Endodermal cell (in vitro differentiated cells): ENCODE measurements around the gene ERC1. TPM values are rescaled to one million over a fixed set of nuclear protein-coding genes. Genes with fewer than 3 reads are reported as not detected.

Experiments used
- DNase-seq: peaks from one replicate; pipeline ENCODE4 v3.0.0-alpha.2; 2017
- H3K27ac ChIP-seq: 2 replicates; pipeline ENCODE4 v1.5.1; 2013; ENCODE audit warnings: mild to moderate bottlenecking, low read depth, low read length, moderate library complexity
- H3K27me3 ChIP-seq: 2 replicates; pipeline ENCODE4 v1.6.1; 2013; ENCODE audit warnings: mild to moderate bottlenecking, low read length, moderate library complexity; ENCODE audit not compliant: insufficient read depth, control insufficient read depth, poor library complexity, severe bottlenecking
- H3K36me3 ChIP-seq: 2 replicates; pipeline ENCODE4 v1.7.0; 2013; ENCODE audit warnings: mild to moderate bottlenecking, low read length, moderate library complexity; ENCODE audit not compliant: control insufficient read depth, insufficient read depth
- H3K4me1 ChIP-seq: one replicate; pipeline ENCODE4 v1.7.0; 2013; ENCODE audit warnings: low read length; ENCODE audit not compliant: control insufficient read depth, insufficient read depth
- H3K4me3 ChIP-seq: 2 replicates; pipeline ENCODE4 v1.5.1; 2013; ENCODE audit warnings: mild to moderate bottlenecking, low read length, moderate library complexity
- H3K9ac ChIP-seq: 2 replicates; pipeline ENCODE4 v1.6.1; 2013; ENCODE audit warnings: mild to moderate bottlenecking, low read length, moderate library complexity; ENCODE audit not compliant: poor library complexity, severe bottlenecking; ENCODE audit errors: extremely low read depth
- H3K9me3 ChIP-seq: 2 replicates; pipeline ENCODE4 v1.6.1; 2013; ENCODE audit warnings: mild to moderate bottlenecking, low read length, moderate library complexity; ENCODE audit not compliant: control insufficient read depth
- H3K27ac Mint-ChIP-seq: 2 replicates; pipeline ENCODE4 v1.8.0; 2020; ENCODE audit warnings: mixed read lengths
- H3K27me3 Mint-ChIP-seq: 2 replicates; pipeline ENCODE4 v1.8.0; 2021; ENCODE audit warnings: mild to moderate bottlenecking, mixed read lengths; ENCODE audit not compliant: insufficient read depth
- H3K36me3 Mint-ChIP-seq: 2 replicates; pipeline ENCODE4 v1.8.0; 2020; ENCODE audit warnings: low read depth, mixed read lengths
- H3K4me1 Mint-ChIP-seq: 2 replicates; pipeline ENCODE4 v1.8.0; 2020; ENCODE audit warnings: mixed read lengths
- H3K4me3 Mint-ChIP-seq: 2 replicates; pipeline ENCODE4 v1.8.0; 2020; ENCODE audit warnings: mild to moderate bottlenecking, moderate library complexity, mixed read lengths
- H3K9me3 Mint-ChIP-seq: 2 replicates; pipeline ENCODE4 v1.8.0; 2020; ENCODE audit warnings: mild to moderate bottlenecking, mixed read lengths
- WGBS, 2 experiments: methylation state at CpG; one replicate each; pipeline versions ENCODE4 v1.1.5 to v1.1.7; 2013; ENCODE audit warnings: missing lambda C conversion rate in 2 of 2, mixed read lengths in 1 of 2; ENCODE audit not compliant: insufficient coverage in 1 of 2, insufficient read length in 1 of 2; 5-methylcytosine and 5-hydroxymethylcytosine counted together
- total RNA-seq, 2 donors: library from RNA; stranded (reverse); fragmentation: NEBNext Ultra II Directional in 1 of 2; extraction: Animal tissue kit (Norgen Biotek cat#: 25700) in 1 of 2; gene quantifications; 2 replicates in 1 of 2; 3 replicates in 1 of 2; pipeline ENCODE4 v1.2.1, GENCODE V29; 2021
- TF ChIP-seq, protein P1 (sequence below): fragments of 200-600 bp; sonication (generic); conservative IDR thresholded peaks from 2 replicates; pipeline ENCODE4 v1.5.0; 2021; ENCODE audit warnings: antibody characterized with exemption, mild to moderate bottlenecking

ERC1 gene
- total RNA-seq, 2 donors from 2014 or later = 60.6 to 159 TPM

DNA sequence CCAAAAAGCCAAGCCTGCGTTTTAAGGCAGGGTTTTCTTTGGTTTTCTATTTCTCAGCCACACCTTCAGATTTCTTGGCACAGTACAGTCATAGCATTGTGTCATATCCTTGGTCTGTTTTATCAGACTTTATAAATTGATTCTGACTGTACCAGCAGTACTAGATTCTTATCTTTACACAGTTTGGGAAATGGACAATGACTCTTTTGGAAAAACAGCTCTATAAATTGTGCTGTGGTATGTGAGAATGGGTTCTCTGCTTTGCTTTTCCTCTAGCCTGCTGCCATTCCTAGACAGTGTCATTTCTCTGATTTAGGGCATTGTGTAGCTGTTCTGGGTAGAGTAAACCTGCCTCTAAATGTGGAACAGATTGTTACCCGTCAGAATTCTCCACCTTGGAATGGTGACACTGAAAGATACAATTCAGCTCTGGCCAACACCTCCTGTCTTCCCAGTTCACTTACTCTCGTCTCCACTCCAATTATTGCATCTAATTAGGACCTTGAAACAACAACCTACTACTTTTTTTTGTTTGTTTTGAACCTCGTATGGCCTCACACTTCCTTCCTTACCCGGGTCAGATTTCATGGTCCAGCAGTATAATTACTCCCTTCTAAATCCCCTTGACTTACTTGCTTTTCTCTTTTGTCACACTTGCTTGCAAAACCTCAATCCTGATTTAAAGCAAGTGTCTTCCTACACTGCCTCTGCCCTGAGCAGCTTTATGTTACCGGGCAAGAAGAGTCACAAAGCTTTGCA is 226.3 kb downstream of the ERC1 start:
- Mint-ChIP-seq H3K4me1 (peaks cover under 1% of the 10 kb centered on the region), H3K4me3 (no peak overlapping the region), H3K27me3 (no peaks in the 10 kb centered on the region), H3K9me3 (no peaks in the 10 kb centered on the region), H3K36me3 (no peaks in the 10 kb centered on the region), H3K27ac (no peak overlapping the region)
- H3K9ac ChIP-seq = no peak overlapping the region
- DNase-seq = no peak
- H3K4me1 ChIP-seq = no peaks in the 10 kb centered on the region
- TF ChIP-seq, protein P1, sequence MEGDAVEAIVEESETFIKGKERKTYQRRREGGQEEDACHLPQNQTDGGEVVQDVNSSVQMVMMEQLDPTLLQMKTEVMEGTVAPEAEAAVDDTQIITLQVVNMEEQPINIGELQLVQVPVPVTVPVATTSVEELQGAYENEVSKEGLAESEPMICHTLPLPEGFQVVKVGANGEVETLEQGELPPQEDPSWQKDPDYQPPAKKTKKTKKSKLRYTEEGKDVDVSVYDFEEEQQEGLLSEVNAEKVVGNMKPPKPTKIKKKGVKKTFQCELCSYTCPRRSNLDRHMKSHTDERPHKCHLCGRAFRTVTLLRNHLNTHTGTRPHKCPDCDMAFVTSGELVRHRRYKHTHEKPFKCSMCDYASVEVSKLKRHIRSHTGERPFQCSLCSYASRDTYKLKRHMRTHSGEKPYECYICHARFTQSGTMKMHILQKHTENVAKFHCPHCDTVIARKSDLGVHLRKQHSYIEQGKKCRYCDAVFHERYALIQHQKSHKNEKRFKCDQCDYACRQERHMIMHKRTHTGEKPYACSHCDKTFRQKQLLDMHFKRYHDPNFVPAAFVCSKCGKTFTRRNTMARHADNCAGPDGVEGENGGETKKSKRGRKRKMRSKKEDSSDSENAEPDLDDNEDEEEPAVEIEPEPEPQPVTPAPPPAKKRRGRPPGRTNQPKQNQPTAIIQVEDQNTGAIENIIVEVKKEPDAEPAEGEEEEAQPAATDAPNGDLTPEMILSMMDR = no peak
- no peak overlapping the region for H3K27ac ChIP-seq
- H3K36me3 ChIP-seq = no peaks in the 10 kb centered on the region
- H3K9me3 ChIP-seq = no peaks in the 10 kb centered on the region
- H3K27me3 ChIP-seq = no peaks in the 10 kb centered on the region
- no peak overlapping the region for H3K4me3 ChIP-seq
- 74 to 83% methylated on average over 5 to 6 of the region's 6 CpGs for WGBS, 2 experiments

DNA sequence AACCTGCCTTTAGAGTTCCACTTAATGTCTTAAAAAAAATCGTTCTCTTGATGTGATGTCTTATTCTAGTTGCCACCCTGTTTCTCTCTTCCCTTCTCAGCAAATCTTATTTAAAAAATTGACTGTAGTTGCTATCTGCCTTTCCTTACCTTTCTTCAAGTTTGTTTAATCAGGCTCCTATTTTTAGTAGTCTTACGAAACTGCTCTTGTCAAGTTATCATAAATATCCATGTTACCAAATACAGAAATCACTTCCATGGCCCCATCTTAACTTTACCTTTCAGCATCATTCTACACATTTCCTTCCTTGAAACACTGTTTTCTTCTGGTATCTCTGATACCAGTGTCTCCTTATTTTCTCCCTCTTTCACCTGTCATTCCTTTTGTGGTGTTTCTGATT is 227.3 kb downstream of the ERC1 start:
- no peaks in the 10 kb centered on the region for H3K36me3 ChIP-seq
- no peaks in the 10 kb centered on the region for H3K9me3 ChIP-seq
- Mint-ChIP-seq H3K4me3 (no peak overlapping the region), H3K36me3 (no peaks in the 10 kb centered on the region), H3K27ac (no peak overlapping the region), H3K27me3 (no peaks in the 10 kb centered on the region), H3K4me1 (no peaks in the 10 kb centered on the region), H3K9me3 (no peaks in the 10 kb centered on the region)
- DNase-seq = no peak
- H3K27ac ChIP-seq = no peak overlapping the region
- 89 to 93% methylated on average over 2 of the region's 2 CpGs for WGBS, 2 experiments
- TF ChIP-seq, protein P1 = no peak
- no peaks in the 10 kb centered on the region for H3K4me1 ChIP-seq
- no peak overlapping the region for H3K9ac ChIP-seq
- no peaks in the 10 kb centered on the region for H3K27me3 ChIP-seq
- no peak overlapping the region for H3K4me3 ChIP-seq

DNA sequence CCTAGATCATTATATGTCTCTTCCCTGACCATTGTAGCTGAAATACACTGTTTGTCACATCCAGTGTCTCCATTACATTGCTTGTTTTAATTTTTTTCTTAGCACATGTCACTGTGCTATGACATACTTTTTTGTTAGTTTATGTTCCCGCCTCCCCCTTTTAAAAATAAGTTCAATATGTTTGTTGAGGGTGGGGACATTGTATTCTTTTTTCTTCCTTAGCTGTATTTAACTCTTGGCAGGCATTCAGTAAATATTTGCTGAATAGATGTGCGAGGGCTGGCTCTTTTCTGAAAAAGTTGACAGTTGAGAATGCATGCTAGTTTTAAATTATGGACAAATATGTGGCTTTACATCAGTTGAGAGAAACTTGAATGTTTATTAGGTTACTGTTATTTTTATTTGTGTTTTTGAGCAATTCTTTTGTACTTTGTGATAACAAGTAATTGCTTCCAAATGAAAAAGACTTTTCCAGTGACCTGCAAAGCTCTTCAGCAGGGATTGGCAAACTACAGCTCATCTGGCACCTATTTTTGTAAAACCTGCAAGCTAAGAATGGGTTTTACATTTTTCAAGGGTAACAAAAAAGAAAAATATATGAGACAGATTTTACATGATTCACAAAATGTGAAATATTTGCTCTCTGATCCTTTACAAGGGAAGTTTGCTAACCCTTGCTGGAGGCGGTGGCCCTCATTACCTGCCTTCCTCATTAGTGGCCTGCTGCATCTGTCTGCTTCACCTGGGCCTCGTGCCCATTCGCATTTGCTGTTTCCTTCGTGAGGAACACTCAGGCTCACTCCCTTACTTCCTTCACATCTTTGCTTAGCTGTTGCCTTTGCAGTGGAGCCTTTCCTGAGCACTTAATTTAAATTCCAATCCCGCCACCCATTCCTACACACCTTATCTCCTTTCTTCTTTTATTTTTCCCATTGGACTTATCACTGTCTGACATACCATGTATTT is 229.4 kb downstream of the ERC1 start:
- 88 to 96% methylated on average over 4 to 7 of the region's 7 CpGs for WGBS, 2 experiments
- no peaks in the 10 kb centered on the region for H3K4me1 Mint-ChIP-seq
- H3K27ac Mint-ChIP-seq = no peak overlapping the region
- Histone ChIP-seq H3K9me3 (no peaks in the 10 kb centered on the region), H3K4me3 (no peak overlapping the region), H3K27ac (no peak overlapping the region), H3K9ac (no peak overlapping the region), H3K36me3 (no peaks in the 10 kb centered on the region), H3K4me1 (no peaks in the 10 kb centered on the region), H3K27me3 (no peaks in the 10 kb centered on the region)
- H3K27me3 Mint-ChIP-seq = no peaks in the 10 kb centered on the region
- TF ChIP-seq, protein P1 = no peak
- H3K36me3 Mint-ChIP-seq = no peaks in the 10 kb centered on the region
- no peak for DNase-seq
- H3K9me3 Mint-ChIP-seq = no peaks in the 10 kb centered on the region
- no peak overlapping the region for H3K4me3 Mint-ChIP-seq
